ENCODE data around the gene NHLH2. TPM values are rescaled to one million over a fixed set of nuclear protein-coding genes. Genes with fewer than 3 reads are reported as not detected.

The NHLH2 gene
- total RNA-seq, 1 donor from 2014 or later: 1.1 TPM

DNA sequence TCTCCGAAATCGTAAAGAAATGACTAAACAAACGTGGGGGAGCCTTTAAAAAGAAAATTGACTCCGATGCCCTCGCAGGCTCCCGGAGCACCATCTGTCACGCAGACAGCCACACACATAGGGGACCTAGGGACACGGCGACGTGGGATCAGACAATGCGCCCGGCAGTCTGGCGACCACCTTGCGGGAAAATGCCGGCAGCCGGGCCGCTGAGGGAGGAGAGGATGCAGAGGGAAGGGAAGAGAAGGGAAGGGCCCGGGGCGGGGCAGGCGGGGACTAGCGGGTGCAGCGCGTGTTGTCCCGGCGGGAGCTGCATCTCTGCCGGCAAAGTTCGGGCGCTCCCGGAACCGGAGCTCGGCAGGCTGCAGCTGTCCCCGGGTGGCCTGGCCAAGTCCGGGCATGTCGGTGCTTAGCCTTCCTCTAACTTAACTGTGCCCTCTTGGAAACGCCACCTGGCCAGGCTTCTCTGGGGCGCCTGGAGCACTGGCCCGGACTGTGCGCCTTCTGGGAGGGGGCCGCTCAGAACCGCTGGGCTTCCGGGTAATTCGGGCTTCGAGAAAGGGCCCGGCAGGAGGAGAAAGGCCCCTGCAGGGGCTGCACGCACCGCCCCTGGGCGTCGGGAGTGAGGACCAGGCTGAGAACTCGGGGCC is 1.8 kb downstream of the NHLH2 start:
- H3K4me3 Mint-ChIP-seq: peak overlapping the region; percentile 89
- no peaks in the 10 kb centered on the region for H3K4me1 Mint-ChIP-seq (ENCODE audit: unreplicated experiment)
- DNase-seq (ENCODE audit: extremely low spot score, unreplicated experiment): no peak
- H3K36me3 Mint-ChIP-seq: no peaks in the 10 kb centered on the region
- H3K27ac Mint-ChIP-seq: peak overlapping the region; percentile 84
- TF ChIP-seq, protein P1, sequence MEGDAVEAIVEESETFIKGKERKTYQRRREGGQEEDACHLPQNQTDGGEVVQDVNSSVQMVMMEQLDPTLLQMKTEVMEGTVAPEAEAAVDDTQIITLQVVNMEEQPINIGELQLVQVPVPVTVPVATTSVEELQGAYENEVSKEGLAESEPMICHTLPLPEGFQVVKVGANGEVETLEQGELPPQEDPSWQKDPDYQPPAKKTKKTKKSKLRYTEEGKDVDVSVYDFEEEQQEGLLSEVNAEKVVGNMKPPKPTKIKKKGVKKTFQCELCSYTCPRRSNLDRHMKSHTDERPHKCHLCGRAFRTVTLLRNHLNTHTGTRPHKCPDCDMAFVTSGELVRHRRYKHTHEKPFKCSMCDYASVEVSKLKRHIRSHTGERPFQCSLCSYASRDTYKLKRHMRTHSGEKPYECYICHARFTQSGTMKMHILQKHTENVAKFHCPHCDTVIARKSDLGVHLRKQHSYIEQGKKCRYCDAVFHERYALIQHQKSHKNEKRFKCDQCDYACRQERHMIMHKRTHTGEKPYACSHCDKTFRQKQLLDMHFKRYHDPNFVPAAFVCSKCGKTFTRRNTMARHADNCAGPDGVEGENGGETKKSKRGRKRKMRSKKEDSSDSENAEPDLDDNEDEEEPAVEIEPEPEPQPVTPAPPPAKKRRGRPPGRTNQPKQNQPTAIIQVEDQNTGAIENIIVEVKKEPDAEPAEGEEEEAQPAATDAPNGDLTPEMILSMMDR (conservative IDR thresholded peaks at IDR 0.05): no peak
- H3K27me3 Mint-ChIP-seq: peaks cover 87% of the 10 kb centered on the region
- no peaks in the 10 kb centered on the region for H3K9me3 Mint-ChIP-seq

DNA sequence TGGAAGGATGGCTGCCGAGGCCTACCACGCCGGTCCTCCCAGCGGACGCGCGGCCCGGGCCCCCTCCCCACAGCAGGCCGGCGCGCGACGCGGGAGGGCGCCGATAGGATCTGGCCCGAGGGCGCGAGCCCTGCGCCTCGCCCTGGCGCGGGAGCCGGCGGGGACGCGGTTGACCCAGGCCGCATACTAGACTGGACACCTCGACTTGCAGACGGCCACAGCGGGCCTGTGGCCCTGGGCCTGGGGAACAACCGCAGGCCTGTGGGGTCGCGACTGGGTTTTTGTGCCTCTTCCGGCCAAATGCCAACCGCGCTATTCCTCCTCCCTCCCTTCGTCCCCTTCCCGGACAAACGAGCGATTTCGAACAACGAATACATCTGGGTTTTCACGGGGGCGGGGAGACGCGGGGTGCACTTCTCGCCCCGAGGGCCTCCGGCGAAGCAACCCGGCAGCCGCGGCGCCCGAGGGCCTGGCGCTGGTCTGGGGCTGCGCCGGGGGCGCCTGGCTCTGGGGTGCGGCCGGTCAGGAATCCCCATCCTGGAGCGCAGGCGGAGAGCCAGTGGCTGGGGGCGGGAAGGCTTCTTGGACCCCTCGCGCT is 2.4 kb downstream of the NHLH2 start:
- no peaks in the 10 kb centered on the region for H3K4me1 Mint-ChIP-seq (ENCODE audit: unreplicated experiment)
- DNase-seq (ENCODE audit: extremely low spot score, unreplicated experiment): no peak
- H3K9me3 Mint-ChIP-seq: no peaks in the 10 kb centered on the region
- H3K27ac Mint-ChIP-seq: peak overlapping the region; percentile 84
- H3K27me3 Mint-ChIP-seq: peaks cover 89% of the 10 kb centered on the region
- H3K4me3 Mint-ChIP-seq: peak overlapping the region; percentile 89
- TF ChIP-seq, protein P1 (conservative IDR thresholded peaks at IDR 0.05): no peak
- no peaks in the 10 kb centered on the region for H3K36me3 Mint-ChIP-seq

DNA sequence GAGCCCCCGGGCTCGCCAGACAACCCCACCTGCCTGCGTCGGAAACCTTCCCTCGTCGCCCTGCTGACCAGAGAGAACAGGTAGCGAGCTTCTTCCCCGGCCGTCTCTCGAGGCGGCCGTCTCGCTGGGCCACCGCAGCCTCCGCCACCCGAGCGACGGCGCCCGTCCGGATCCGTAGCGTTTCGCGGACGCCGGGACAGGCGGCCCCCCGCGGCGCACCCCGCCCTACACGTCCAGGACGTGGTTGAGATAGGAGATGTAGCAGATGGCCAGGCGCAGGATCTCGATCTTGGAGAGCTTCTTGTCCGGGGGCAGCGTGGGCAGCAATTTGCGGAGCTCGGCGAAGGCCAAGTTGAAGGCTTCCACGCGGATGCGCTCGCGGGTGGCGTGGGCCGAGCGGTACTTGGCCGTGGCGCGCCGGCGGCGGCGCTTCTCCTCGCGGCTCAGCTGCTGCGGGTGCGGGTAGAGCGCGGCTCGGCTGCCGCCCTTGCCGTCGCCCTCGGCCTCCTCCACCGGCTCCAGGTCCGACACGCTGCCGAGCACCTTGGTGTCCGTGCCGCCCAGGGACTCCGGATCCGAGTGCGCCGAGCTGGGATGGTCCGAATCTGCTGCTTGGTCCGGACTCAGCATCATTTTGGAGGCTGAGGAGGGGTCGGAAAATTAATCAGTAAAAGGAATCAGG is 3.0 kb downstream of the NHLH2 start:
- Mint-ChIP-seq H3K4me1 (ENCODE audit: unreplicated experiment) (no peaks in the 10 kb centered on the region), H3K27me3 (peaks cover 88% of the 10 kb centered on the region), H3K27ac (no peak overlapping the region), H3K9me3 (no peaks in the 10 kb centered on the region), H3K4me3 (peak overlapping the region; percentile 72), H3K36me3 (no peaks in the 10 kb centered on the region)
- TF ChIP-seq, protein P1 (conservative IDR thresholded peaks at IDR 0.05): no peak
- no peak for DNase-seq (ENCODE audit: extremely low spot score, unreplicated experiment)

DNA sequence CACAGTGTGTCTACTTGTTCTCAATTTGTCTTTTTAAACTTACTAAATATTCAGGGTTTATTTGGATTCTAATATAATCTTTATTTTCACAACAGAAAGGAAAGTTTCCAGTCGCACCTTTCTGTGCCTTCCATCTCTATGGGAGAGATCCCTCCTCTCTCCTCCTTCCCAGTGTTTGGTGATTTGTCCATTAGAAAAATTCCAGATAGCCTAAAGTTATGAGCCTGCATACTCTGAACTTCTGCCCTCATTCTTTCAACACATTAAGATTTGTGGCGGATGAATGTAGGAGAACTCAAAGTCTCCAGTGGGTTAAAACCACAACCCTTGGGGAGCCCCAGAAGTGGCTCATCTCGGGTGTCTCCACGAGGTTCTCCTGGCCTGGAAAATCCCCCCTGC is 3.6 kb downstream of the NHLH2 start:
- H3K4me1 Mint-ChIP-seq (ENCODE audit: unreplicated experiment): no peaks in the 10 kb centered on the region
- TF ChIP-seq, protein P1 (conservative IDR thresholded peaks at IDR 0.05): no peak
- peak overlapping the region; percentile 72 for H3K4me3 Mint-ChIP-seq
- H3K36me3 Mint-ChIP-seq: no peaks in the 10 kb centered on the region
- H3K27me3 Mint-ChIP-seq: peaks cover 88% of the 10 kb centered on the region
- no peaks in the 10 kb centered on the region for H3K9me3 Mint-ChIP-seq
- H3K27ac Mint-ChIP-seq: no peak overlapping the region
- DNase-seq (ENCODE audit: extremely low spot score, unreplicated experiment): no peak

DNA sequence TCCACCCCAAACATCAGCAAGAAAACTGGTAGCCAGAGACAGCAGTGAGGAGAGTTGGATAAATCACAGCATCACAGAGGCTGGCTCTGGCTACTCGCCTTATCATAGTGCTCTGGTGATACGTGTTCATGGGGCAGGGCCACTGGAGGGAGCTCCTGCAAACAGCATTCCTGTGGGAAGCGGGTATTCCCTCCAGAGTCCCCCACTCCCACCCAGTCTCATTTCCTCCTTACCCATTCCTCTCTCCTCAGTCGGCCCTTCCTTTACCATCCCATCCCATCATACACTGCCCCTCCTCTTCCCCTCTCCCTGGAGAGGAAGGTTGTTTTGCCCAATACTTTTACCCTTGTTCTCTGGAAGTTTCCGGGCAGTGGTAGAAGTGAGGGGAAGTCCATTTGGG is 7.1 kb downstream of the NHLH2 start:
- Mint-ChIP-seq H3K36me3 (no peaks in the 10 kb centered on the region), H3K27ac (no peak overlapping the region), H3K4me3 (no peak overlapping the region), H3K4me1 (ENCODE audit: unreplicated experiment) (peaks cover 2% of the 10 kb centered on the region), H3K9me3 (no peaks in the 10 kb centered on the region), H3K27me3 (peaks cover 75% of the 10 kb centered on the region)
- DNase-seq (ENCODE audit: extremely low spot score, unreplicated experiment): no peak
- TF ChIP-seq, protein P1 (conservative IDR thresholded peaks at IDR 0.05): no peak
